ENCODE measurements around the gene SLCO4A1. TPM values are rescaled to one million over a fixed set of nuclear protein-coding genes. Genes with fewer than 3 reads are reported as not detected.

SLCO4A1 gene
- total and polyA plus RNA-seq, 2 of the 4 experiments (the other 2 are of a cell fraction) = 0.72 to 1.1 TPM

DNA sequence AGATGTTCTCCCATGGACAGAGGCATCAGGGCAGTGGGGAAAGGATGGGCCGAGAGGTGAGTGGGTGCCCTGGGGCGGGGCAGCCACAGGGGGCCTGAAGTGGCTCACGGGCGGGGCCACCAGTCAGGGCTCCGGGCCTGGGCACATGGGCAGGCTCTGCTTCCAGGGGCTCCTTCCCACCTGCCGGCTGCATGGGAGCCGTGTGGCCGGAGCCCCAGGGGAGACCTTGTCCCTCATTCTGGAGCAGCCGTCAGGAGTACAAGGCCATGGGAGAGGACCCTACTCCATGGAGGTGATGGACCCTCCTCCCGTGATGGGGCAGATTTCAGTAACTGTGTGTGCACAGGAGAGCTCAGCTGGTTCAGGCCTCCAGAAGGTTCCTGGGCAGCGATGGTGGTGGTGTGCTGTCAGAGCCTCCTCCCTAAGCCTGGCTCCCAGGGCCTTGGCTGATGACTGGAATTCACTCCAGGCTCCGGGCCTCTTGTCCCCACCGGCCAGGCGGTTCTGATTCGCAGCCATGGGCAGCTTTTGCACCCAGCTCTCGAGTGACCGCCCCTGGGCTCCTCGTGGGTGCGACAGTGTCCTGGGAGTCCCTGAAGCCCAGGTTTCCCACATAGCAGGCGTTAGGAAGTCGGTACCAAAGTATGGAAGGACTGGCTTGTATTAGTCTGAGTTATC lies 6.2 kb downstream of the SLCO4A1 start:
- CTCF ChIA-PET = no interaction called here
- BruUV-seq (replicated peaks) = no TSS peak
- H4K5ac ChIP-seq (ENCODE audit: low read depth, low read length) = no peak overlapping the region
- no peak overlapping the region for H2BK120ac ChIP-seq (ENCODE audit: low read depth, low read length)
- no peak overlapping the region for H4K8ac ChIP-seq (ENCODE audit: low read depth in 2 of 2, low read length in 2 of 2)
- POLR2A ChIA-PET (ENCODE audit: unreplicated experiment) = no interaction called here
- dilution Hi-C loops (cut with HindIII; ENCODE audit: low sequenced_read_pairs, unreplicated experiment) = no loop called here
- no peak overlapping the region for H2AFZ ChIP-seq (replicated peaks; ENCODE audit: low read length, poor library complexity)
- H2AK5ac ChIP-seq (ENCODE audit: low read depth, low read length) = no peak overlapping the region
- no peak overlapping the region for H2BK15ac ChIP-seq (ENCODE audit: low read depth, low read length)
- H3K23ac ChIP-seq (ENCODE audit: low read depth, low read length) = no peak overlapping the region
- H3K9me3 ChIP-seq (ENCODE audit: control insufficient read depth, insufficient read depth, low read length) = no peaks in the 10 kb centered on the region
- no peak for DNase-seq
- in situ Hi-C loops (cut with MboI; ENCODE audit: low sequenced_read_pairs) = no loop called here
- H2BK20ac ChIP-seq (ENCODE audit: low read depth, low read length) = no peak overlapping the region
- no peak overlapping the region for H3K27ac ChIP-seq (ENCODE audit: insufficient read depth, low read length)
- no peak overlapping the region for H3K4ac ChIP-seq (ENCODE audit: low read depth, low read length)
- H3K56ac ChIP-seq (ENCODE audit: extremely low read depth, insufficient read depth, low read length) = no peak overlapping the region
- TF ChIP-seq, protein P1, sequence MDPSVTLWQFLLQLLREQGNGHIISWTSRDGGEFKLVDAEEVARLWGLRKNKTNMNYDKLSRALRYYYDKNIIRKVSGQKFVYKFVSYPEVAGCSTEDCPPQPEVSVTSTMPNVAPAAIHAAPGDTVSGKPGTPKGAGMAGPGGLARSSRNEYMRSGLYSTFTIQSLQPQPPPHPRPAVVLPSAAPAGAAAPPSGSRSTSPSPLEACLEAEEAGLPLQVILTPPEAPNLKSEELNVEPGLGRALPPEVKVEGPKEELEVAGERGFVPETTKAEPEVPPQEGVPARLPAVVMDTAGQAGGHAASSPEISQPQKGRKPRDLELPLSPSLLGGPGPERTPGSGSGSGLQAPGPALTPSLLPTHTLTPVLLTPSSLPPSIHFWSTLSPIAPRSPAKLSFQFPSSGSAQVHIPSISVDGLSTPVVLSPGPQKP (IDR thresholded peaks at IDR 0.05; ENCODE audit: borderline replicate concordance, low read depth, low read length) = no peak
- TF ChIP-seq MAZ (IDR thresholded peaks at IDR 0.05; ENCODE audit: borderline replicate concordance, low read depth, low read length) (no peak), MXI1 (IDR thresholded peaks at IDR 0.05; ENCODE audit: borderline replicate concordance, low read depth, low read length) (no peak), RAD21 (IDR thresholded peaks at IDR 0.05; ENCODE audit: low read length) (no peak)
- ATAC-seq (ENCODE audit: low read depth) = no peak
- H2AK9ac ChIP-seq (replicated peaks; ENCODE audit: low read depth, low read length, poor library complexity) = peak overlapping the region; percentile 37
- 86% methylated on average over 2 of the region's 21 CpGs; no CpG with 5 or more reads in 1 of the 2 experiments for WGBS, 2 experiments (ENCODE audit: extremely low coverage in 2 of 2, insufficient read length in 1 of 2)
- H3K4me3 ChIP-seq (ENCODE audit: insufficient read depth, low read depth, low read length) = no peak overlapping the region
- H3K27me3 ChIP-seq (ENCODE audit: control insufficient read depth, insufficient read depth, low read length) = peaks cover 5% of the 10 kb centered on the region
- H4K20me1 ChIP-seq (ENCODE audit: insufficient read depth, low read length) = no peaks in the 10 kb centered on the region
- intact Hi-C loops (cut with micrococcal nuclease) = no loop called here
- H2BK5ac ChIP-seq (ENCODE audit: low read depth, low read length, poor library complexity, severe bottlenecking) = no peak overlapping the region
- no peak overlapping the region for H3K4me2 ChIP-seq (ENCODE audit: low read depth, low read length)
- H4K91ac ChIP-seq (ENCODE audit: insufficient read depth, low read depth, low read length) = no peak overlapping the region
- no peaks in the 10 kb centered on the region for H3K79me1 ChIP-seq (ENCODE audit: low read depth in 1 of 2, low read length in 2 of 2)
- H3K4me1 ChIP-seq (ENCODE audit: control insufficient read depth, insufficient read depth, low read length) = peaks cover 13% of the 10 kb centered on the region; the same call in 1 of the 2 replicates
- no peak overlapping the region for H3K18ac ChIP-seq (ENCODE audit: low read depth, low read length)
- H3K9me1 ChIP-seq (ENCODE audit: insufficient read depth, low read length) = peaks cover 8% of the 10 kb centered on the region; the same call in 1 of the 2 replicates
- no peak overlapping the region for H3K9ac ChIP-seq (ENCODE audit: low read depth, low read length)
- H3K14ac ChIP-seq (replicated peaks; ENCODE audit: low read depth, low read length) = no peak overlapping the region
- no peaks in the 10 kb centered on the region for H3K36me3 ChIP-seq (ENCODE audit: control insufficient read depth, insufficient read depth, low read length)

Measured in IMR-90 (cell line).